Globus pallidus (tissue), 1 donor: ENCODE measurements around the gene ZSCAN32.

Source experiments
- DNase-seq: peaks from one replicate; pipeline ENCODE4 v3.0.0-alpha.2; 2015; ENCODE audit warnings: low spot score

ZSCAN32 gene

DNA sequence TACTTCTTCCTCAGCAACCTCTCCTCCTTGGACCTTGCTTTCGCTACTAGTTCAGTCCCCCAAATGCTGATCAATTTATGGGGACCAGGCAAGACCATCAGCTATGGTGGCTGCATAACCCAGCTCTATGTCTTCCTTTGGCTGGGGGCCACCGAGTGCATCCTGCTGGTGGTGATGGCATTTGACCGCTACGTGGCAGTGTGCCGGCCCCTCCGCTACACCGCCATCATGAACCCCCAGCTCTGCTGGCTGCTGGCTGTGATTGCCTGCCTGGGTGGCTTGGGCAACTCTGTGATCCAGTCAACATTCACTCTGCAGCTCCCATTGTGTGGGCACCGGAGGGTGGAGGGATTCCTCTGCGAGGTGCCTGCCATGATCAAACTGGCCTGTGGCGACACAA, 44.7 kb downstream of the ZSCAN32 start:
- DNase-seq = no peak

- no peak for DNase-seq
Observed at GRCh38 chr16:3355589-3355988, 45.2 kb downstream of the ZSCAN32 start, which contains the start of gene OR2C1. Gene OR2C1, plus strand, starts transcription at chr16:3355889. Its CDS starts 52 bp downstream, at chr16:3355941.

DNA sequence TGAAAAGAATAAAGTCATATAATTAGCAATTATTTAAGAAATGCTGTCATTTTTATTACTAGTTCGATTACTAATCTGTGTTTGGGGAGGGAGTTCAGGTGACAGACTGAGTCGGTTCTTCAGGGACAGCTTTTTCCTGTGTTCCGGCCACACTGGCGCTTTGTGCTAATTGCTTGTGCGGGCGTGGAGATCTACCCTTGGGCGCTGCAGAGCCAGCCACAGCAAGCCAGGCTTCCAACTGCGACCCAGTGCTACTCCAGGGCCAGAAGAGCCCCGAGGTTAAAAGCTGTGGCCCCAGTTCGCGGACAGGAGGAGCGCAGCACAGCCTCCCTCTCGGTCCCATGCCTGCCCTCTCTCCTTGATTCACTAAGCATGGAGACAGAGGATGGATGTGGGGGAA, 51.6 kb downstream of the ZSCAN32 start:
- DNase-seq = no peak

- DNase-seq = no peak
Observed at GRCh38 chr16:3348547-3349167, 52.1 kb downstream of the ZSCAN32 start.

DNA sequence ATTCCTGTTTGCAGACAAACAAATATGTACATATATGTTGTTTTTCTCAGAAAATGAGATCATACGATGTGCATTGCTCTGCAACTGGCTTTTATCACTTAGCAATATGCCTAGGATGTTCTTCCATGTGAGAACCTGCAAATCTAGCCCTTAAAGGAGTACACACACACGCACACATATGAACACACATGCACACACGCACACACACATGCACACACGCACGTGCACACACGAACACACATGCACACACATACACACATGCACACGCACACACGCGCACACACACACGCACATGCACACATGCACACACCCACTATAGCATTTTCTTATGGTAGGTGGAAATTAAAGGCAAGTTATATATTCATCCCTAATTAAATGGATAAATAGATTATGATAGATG, 53.2 kb downstream of the ZSCAN32 start:
- no peak for DNase-seq

DNA sequence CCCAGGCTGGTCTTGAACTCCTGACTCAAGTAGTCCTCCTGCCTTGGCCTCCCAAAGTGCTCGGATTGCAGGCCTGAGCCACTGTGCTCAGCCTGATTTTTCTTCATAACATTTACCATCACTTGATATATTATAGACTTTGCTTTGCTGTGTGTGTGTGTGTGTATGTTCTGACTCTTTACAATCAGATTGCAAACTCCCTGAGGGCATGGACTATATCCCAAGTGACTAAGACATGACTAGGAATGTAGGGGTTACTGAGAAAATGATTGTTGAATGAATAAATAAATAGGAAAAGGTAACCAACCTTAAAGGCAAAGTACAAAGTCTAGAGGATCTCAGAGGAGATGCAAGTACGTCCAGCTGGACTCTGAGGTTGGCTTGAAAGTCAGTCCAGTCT, 54.8 kb downstream of the ZSCAN32 start:
- DNase-seq = no peak
